Activated CD8-positive, alpha-beta memory T cell treated with anti-CD3 and anti-CD28 coated beads, Interleukin-2, amount 50 U/mL, for 24 hours (primary cell): ENCODE measurements around the gene CLEC10A.
"Not testable (repeated sequence)": the region's sequence is repeated elsewhere in the genome, so short reads cannot be mapped to it uniquely, and the experiment has no call there.

Experiments used
- DNase-seq: peaks from one replicate; pipeline ENCODE4 v3.0.0-alpha.2; 2020; ENCODE audit errors: extremely low read depth

The CLEC10A gene

GRCh38 chr17:7079581-7080455 is at the start of gene CLEC10A:
TSS of gene CLEC10A (minus strand) at chr17:7080251. CDS start at chr17:7078812, 1,439 bp downstream.
- DNase-seq, result no peak

GRCh38 chr17:7129311-7129710 is 49.3 kb upstream of the CLEC10A start:
- no peak for DNase-seq

GRCh38 chr17:7128160-7128559 is 48.1 kb upstream of the CLEC10A start:
- DNase-seq, result no peak

GRCh38 chr17:7127501-7127900 is 47.5 kb upstream of the CLEC10A start:
- DNase-seq, result not testable (repeated sequence)

- DNase-seq, result not testable (repeated sequence)
Observed at GRCh38 chr17:7126386-7126785, 46.3 kb upstream of the CLEC10A start.

- no peak for DNase-seq
Observed at GRCh38 chr17:7124923-7125322, 44.9 kb upstream of the CLEC10A start.

- no peak for DNase-seq
Observed at GRCh38 chr17:7123844-7124243, 43.8 kb upstream of the CLEC10A start.

GRCh38 chr17:7122381-7122780 is 42.3 kb upstream of the CLEC10A start:
- no peak for DNase-seq

- not testable (repeated sequence) for DNase-seq
Observed at GRCh38 chr17:7120635-7121034, 40.6 kb upstream of the CLEC10A start.

- no peak for DNase-seq
Observed at GRCh38 chr17:7120123-7120522, 40.1 kb upstream of the CLEC10A start.

- DNase-seq, result no peak
Observed at GRCh38 chr17:7119314-7119713, 39.3 kb upstream of the CLEC10A start.

GRCh38 chr17:7114875-7115614 is 35.0 kb upstream of the CLEC10A start:
- no peak for DNase-seq

- no peak for DNase-seq
Observed at GRCh38 chr17:7114241-7114874, 34.3 kb upstream of the CLEC10A start, which contains the start of gene ASGR2. TSS of gene ASGR2 (minus strand) at chr17:7114822. CDS start at chr17:7114240, 582 bp downstream.

GRCh38 chr17:7113273-7114071 is 33.4 kb upstream of the CLEC10A start:
- DNase-seq, result no peak

- no peak for DNase-seq
Observed at GRCh38 chr17:7112510-7113108, 32.6 kb upstream of the CLEC10A start.

GRCh38 chr17:7111784-7112509 is 31.9 kb upstream of the CLEC10A start:
- DNase-seq, result no peak

GRCh38 chr17:7110617-7111306 is 30.7 kb upstream of the CLEC10A start:
- DNase-seq, result no peak

GRCh38 chr17:7109461-7110322 is 29.6 kb upstream of the CLEC10A start:
- DNase-seq, result no peak

- no peak for DNase-seq
Observed at GRCh38 chr17:7108981-7109380, 28.9 kb upstream of the CLEC10A start.
